Activated CD4-positive, alpha-beta T cell treated with anti-CD3 and anti-CD28 coated beads, Interleukin-2, amount 10 ng/mL, durations not matched to agents 7 days and 5 days (primary cell): ENCODE data around the gene CHKA. TPM values are rescaled to one million over a fixed set of nuclear protein-coding genes. Genes with fewer than 3 reads are reported as not detected.

ENCODE experiments used
- CTCF ChIA-PET: fragments of 350-600 bp; sonication (Branson Sonifier 250); formaldehyde crosslinking; loops from one replicate; lab custom pipeline; 2021; ENCODE audit warnings: antibody characterized with exemption; lab: Charles Lee
- POLR2A ChIA-PET: fragments of 350-600 bp; sonication (Branson Sonifier 250); formaldehyde crosslinking; loops from one replicate; lab custom pipeline; 2021; ENCODE audit warnings: antibody characterized with exemption; lab: Charles Lee
- DNase-seq: peaks from one replicate; pipeline ENCODE4 v3.0.0-alpha.2; 2020
- H3K27ac Mint-ChIP-seq: one replicate; pipeline ENCODE4 v1.8.0; 2021; ENCODE audit warnings: mild to moderate bottlenecking, moderate library complexity, mixed read lengths
- H3K27me3 Mint-ChIP-seq: one replicate; pipeline ENCODE4 v1.8.0; 2021; ENCODE audit warnings: mixed read lengths
- H3K36me3 Mint-ChIP-seq: one replicate; pipeline ENCODE4 v1.8.0; 2021; ENCODE audit warnings: low read depth, mixed read lengths
- H3K4me1 Mint-ChIP-seq: one replicate; pipeline ENCODE4 v1.8.0; 2021; ENCODE audit warnings: mixed read lengths
- H3K4me3 Mint-ChIP-seq: one replicate; pipeline ENCODE4 v1.8.0; 2021; ENCODE audit warnings: mild to moderate bottlenecking, moderate library complexity, mixed read lengths
- H3K9me3 Mint-ChIP-seq: one replicate; pipeline ENCODE4 v1.8.0; 2021; ENCODE audit warnings: mixed read lengths
- total RNA-seq, 2 experiments: library from RNA; stranded (reverse); gene quantifications; one replicate each; pipeline ENCODE4 v1.2.3, GENCODE V29; 2021

CHKA gene
- total RNA-seq, 2 experiments from 2014 or later = 4.5 to 6.3 TPM

DNA sequence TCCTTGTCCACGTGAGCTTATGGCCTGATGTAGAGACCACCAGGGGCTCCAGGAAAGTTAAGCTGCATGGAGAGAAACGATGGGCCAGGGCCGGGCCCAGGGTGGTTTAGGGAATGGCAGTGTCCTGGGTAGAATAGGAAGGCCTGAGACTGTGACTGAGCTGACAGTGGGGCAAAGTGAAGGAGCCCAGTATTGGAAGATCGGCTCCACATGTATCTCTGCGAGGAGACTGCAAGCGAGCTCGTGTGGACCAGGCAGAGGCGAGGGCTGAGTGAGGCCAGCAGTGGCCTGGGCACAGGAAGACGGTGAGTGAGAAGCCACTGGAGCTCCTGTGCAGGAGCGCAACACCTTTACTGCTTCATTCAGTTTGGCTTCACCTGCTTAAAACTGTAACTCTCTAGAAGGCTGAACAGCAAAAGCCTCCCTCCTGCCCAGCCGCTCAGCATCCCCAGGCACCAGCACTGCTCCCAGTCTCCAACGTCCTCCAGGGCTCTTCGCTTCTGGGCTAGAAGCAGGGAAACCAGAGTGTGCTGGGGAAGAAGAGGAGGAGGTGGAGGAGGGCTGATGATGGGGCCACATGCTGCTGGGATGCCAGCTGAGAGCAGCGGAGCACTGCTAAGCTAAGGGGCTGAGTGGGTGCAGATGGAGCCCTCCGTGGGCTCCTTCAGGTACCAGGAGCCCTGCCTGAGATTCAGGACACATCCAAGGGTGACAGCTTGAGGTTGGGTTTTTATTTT is 68.9 kb downstream of the CHKA start:
- ChIA-PET POLR2A (interaction anchor here (0.7 kb wide), 1 partner anchor 19 kb away, joined by 6 read pairs; no protein-coding TSS in a partner anchor), CTCF (interaction anchor here (1.6 kb wide), 1 partner anchor 11 kb away, joined by 4 read pairs; no protein-coding TSS in a partner anchor)
- Mint-ChIP-seq H3K9me3 (no peaks in the 10 kb centered on the region), H3K36me3 (peaks cover 24% of the 10 kb centered on the region), H3K4me1 (no peaks in the 10 kb centered on the region), H3K27ac (peak overlapping the region; percentile 42), H3K27me3 (no peaks in the 10 kb centered on the region), H3K4me3 (no peak overlapping the region)
- DNase-seq = no peak

DNA sequence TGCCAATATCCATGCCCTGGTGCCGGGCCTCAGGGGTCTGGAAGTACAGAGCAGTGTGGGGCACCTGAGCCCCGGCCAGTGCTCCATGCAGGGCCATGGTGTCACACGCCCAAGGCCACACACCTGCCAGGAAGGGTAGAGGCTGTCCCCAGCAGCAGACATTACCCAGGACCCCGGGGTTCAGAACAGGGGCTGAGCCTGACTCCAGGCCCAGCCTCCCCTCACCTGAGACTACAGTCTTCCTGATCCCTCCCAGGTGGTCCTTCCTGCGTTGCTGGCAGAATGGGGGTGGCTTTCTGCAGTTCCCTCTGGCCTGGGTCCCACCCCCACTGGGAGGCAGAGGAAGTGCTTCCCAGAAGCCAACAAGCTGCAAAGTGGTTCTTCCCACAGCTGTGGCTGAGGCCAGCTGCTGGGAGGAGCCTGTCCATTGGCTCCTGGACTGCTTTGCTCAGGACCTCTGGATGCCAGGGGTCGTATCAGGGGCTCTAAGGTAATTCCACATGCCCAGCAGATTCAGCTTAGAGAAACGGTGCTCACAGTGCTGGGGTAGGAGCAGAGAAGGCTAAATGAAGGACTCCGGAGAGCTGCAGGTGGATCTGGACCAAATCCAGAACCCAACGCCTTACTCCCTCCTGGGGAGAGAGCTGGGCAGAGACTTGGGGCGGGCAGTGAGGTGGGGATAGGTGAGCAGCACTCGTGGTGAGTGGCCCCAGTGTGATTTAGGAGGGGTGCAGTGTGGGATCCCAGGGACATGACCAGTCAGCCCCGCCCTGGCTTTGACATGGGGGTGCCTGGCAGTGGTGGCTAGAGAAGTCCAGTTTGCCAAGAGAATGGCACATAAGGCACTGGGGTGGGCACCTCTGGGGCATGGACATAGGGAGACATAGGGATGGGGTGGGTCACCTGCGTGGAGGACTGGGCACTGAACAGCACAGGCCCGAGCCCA is 69.7 kb downstream of the CHKA start:
- Mint-ChIP-seq H3K4me1 (no peaks in the 10 kb centered on the region), H3K27ac (peak overlapping the region; percentile 19), H3K4me3 (no peak overlapping the region), H3K36me3 (peaks cover 24% of the 10 kb centered on the region), H3K27me3 (no peaks in the 10 kb centered on the region), H3K9me3 (no peaks in the 10 kb centered on the region)
- CTCF ChIA-PET = interaction anchor here (1.0 to 1.6 kb wide), 2 partner anchors 10 to 14 kb away, joined by 4 read pairs; no protein-coding TSS in a partner anchor
- POLR2A ChIA-PET = no interaction called here
- no peak for DNase-seq

DNA sequence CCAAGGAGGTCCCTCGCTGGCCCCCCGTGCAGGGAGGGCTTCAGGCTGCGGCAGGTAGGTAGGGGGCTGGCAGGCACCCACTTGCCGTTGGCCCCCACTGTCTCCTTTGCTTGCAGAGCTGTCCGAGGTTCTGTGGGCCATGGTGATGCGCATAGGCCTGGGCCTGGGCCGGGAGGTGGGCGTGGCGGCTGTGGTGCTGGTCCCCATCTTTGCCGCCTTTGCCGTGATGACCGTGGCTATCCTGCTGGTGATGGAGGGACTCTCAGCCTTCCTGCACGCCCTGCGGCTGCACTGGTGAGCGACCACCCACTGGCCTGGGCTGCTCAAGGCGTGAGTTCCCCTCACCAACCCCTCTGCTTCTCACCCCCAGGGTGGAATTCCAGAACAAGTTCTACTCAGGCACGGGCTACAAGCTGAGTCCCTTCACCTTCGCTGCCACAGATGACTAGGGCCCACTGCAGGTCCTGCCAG is 70.8 kb downstream of the CHKA start:
- H3K4me3 Mint-ChIP-seq = no peak overlapping the region
- peaks cover 24% of the 10 kb centered on the region for H3K36me3 Mint-ChIP-seq
- no peaks in the 10 kb centered on the region for H3K27me3 Mint-ChIP-seq
- H3K27ac Mint-ChIP-seq = peak overlapping the region; percentile 54
- CTCF ChIA-PET = interaction anchor here (1.0 kb wide), 1 partner anchor 13 kb away, joined by 4 read pairs; no protein-coding TSS in a partner anchor
- POLR2A ChIA-PET = no interaction called here
- H3K4me1 Mint-ChIP-seq = no peaks in the 10 kb centered on the region
- DNase-seq = no peak
- H3K9me3 Mint-ChIP-seq = no peaks in the 10 kb centered on the region

DNA sequence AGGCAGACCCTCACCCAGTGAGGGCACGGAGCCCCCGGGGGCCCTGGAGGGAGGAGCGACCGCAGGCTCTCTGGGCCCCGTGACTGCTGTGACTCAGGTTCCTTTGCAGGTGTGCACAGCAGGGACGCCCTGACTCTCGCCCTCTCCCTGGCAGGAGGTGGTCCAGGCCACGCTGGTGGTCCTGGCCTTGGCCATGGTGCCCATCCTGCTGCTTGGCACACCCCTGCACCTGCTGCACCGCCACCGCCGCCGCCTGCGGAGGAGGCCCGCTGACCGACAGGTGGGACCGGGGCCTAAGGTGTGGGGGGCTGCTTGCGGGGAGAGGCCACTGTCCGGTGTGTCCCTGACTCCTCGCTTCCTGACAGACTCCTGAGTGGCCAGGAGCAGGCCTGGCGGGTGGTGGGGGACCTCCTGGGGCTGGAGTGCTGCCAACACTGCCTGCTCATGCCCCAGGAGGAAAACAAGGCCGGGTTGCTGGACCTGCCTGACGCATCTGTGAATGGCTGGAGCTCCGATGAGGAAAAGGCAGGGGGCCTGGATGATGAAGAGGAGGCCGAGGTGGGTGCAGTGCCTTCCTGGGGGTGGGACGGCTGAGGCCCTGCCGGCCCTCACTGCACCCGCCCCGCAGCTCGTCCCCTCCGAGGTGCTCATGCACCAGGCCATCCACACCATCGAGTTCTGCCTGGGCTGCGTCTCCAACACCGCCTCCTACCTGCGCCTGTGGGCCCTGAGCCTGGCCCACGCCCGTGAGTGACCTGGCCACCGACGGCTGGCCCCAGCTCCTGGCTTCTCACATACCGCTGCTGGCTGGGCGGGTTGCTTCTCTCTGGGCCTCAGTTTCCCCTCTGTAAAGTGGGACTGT is 71.4 kb downstream of the CHKA start:
- ChIA-PET CTCF (interaction anchor here (1.0 kb wide), 1 partner anchor 12 kb away, joined by 4 read pairs; no protein-coding TSS in a partner anchor), POLR2A (no interaction called here)
- peaks cover 25% of the 10 kb centered on the region for H3K36me3 Mint-ChIP-seq
- H3K27ac Mint-ChIP-seq = no peak overlapping the region
- H3K4me1 Mint-ChIP-seq = no peaks in the 10 kb centered on the region
- DNase-seq = no peak
- H3K4me3 Mint-ChIP-seq = no peak overlapping the region
- H3K27me3 Mint-ChIP-seq = no peaks in the 10 kb centered on the region
- no peaks in the 10 kb centered on the region for H3K9me3 Mint-ChIP-seq

DNA sequence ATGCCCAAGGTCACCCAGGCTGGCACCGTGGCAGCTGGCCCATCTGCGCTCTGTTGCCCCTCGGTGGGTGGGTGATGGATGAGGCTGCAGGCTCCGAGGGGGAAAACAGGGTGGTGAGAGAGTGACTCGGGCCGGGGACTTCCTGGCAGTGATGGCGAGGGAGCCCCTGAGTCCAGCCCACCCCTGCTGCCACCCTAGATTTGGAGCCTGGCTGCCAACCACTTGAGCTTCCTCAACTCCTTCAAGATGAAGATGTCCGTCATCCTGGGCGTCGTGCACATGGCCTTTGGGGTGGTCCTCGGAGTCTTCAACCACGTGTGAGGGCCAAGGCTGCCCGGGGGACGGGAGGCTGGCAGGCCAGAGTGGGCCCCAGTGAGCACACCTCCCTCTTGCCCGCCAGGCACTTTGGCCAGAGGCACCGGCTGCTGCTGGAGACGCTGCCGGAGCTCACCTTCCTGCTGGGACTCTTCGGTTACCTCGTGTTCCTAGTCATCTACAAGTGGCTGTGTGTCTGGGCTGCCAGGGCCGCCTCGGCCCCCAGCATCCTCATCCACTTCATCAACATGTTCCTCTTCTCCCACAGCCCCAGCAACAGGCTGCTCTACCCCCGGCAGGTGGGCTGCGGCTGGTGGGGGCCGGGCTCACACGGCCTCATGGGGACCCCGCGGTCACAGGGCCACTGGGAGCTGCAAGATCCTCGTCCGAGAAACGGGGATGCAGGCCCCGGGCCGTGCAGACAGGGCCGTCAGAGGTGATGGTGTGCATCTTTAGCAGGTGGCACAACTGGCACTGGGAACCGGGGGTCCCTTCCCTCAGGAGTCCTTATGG is 72.3 kb downstream of the CHKA start:
- H3K27me3 Mint-ChIP-seq = no peaks in the 10 kb centered on the region
- no peaks in the 10 kb centered on the region for H3K4me1 Mint-ChIP-seq
- H3K9me3 Mint-ChIP-seq = no peaks in the 10 kb centered on the region
- ChIA-PET POLR2A (no interaction called here), CTCF (no interaction called here)
- no peak overlapping the region for H3K4me3 Mint-ChIP-seq
- DNase-seq = no peak
- no peak overlapping the region for H3K27ac Mint-ChIP-seq
- peaks cover 26% of the 10 kb centered on the region for H3K36me3 Mint-ChIP-seq

DNA sequence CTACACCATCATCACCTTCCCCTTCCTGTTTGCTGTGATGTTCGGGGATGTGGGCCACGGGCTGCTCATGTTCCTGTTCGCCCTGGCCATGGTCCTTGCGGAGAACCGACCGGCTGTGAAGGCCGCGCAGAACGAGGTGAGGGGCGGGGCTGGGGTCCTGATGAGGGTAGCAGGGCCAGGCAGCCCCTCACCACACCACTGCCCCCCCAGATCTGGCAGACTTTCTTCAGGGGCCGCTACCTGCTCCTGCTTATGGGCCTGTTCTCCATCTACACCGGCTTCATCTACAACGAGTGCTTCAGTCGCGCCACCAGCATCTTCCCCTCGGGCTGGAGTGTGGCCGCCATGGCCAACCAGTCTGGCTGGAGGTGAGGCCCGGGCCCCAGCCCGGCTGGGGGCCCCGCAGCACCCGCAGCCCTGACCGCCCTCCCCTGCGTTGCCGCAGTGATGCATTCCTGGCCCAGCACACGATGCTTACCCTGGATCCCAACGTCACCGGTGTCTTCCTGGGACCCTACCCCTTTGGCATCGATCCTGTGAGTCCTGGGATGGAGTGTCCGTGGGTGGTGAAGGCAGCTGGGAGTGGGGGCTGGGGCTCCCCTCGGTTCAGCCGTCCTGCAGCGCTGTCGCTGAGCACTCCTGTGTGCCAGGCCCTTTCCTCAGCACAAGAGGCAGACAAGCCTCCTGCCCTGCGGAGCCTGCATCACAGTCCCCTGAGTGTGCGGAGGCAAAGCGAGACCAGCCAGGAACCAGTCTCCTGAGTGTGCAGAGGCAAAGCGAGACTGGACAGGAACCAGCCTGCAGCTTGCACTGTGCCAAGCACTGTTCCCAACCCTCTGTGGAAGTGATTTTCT is 73.5 kb downstream of the CHKA start:
- Mint-ChIP-seq H3K4me3 (no peak overlapping the region), H3K36me3 (peaks cover 19% of the 10 kb centered on the region), H3K9me3 (no peaks in the 10 kb centered on the region), H3K27ac (no peak overlapping the region), H3K27me3 (no peaks in the 10 kb centered on the region), H3K4me1 (no peaks in the 10 kb centered on the region)
- ChIA-PET POLR2A (interaction anchor here (0.6 kb wide), 1 partner anchor 71 kb away, joined by 3 read pairs; no protein-coding TSS in a partner anchor), CTCF (interaction anchor here (0.6 to 0.7 kb wide), 2 partner anchors 44 to 264 kb away, joined by 3 to 4 read pairs; no protein-coding TSS in a partner anchor)
- no peak for DNase-seq

DNA sequence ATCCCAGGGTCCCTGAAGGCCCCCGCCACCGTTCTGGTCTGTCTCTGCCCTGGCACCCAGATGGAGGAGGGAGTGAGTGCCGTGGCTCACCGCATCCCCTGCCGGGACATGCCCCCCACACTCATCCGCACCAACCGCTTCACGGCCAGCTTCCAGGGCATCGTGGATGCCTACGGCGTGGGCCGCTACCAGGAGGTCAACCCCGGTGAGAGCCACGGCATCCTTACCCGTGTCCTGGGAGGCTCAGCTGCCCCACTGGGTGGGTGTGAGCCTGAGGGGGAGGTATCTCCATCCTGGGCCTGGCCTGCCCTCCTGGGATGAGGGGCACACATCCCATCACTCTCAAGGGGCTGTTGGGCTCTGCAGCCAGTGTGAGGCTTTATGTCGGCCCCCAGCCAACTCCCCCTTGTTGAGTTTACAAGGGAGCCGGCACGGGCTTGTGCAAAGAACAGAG is 76.3 kb downstream of the CHKA start:
- no peak overlapping the region for H3K27ac Mint-ChIP-seq
- ChIA-PET CTCF (no interaction called here), POLR2A (no interaction called here)
- no peaks in the 10 kb centered on the region for H3K27me3 Mint-ChIP-seq
- H3K9me3 Mint-ChIP-seq = no peaks in the 10 kb centered on the region
- no peak for DNase-seq
- no peak overlapping the region for H3K4me3 Mint-ChIP-seq
- H3K4me1 Mint-ChIP-seq = peaks cover 8% of the 10 kb centered on the region
- H3K36me3 Mint-ChIP-seq = peaks cover 2% of the 10 kb centered on the region

DNA sequence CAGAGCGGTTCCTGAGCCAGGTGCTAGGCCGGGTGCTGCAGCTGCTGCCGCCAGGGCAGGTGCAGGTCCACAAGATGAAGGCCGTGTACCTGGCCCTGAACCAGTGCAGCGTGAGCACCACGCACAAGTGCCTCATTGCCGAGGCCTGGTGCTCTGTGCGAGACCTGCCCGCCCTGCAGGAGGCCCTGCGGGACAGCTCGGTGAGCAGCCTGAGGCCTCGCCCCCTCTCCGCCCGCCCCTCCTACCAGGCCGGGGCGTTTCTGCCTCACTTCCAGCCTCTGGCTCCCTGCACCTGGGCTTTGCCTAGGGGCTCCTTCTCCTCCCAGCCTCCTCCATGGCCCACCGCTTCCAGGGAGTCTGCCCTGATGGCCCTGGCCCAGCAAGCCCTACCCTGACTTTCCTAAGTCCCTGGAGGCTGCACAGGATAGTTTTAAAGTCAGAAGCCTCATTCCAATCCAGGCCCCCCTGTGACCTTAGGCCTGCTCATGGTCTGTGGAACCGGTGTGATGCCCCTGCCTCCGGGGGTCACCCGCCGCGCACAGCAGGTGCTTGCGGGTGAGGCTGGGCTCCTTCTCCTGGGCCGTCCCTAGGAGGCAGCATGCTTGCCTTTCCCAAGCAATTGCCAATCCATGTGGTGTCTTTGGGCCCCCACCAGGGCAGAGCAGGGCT is 76.9 kb downstream of the CHKA start:
- POLR2A ChIA-PET = no interaction called here
- H3K27me3 Mint-ChIP-seq = no peaks in the 10 kb centered on the region
- CTCF ChIA-PET = no interaction called here
- peaks cover 3% of the 10 kb centered on the region for H3K36me3 Mint-ChIP-seq
- H3K4me3 Mint-ChIP-seq = no peak overlapping the region
- H3K4me1 Mint-ChIP-seq = peaks cover 8% of the 10 kb centered on the region
- H3K9me3 Mint-ChIP-seq = no peaks in the 10 kb centered on the region
- DNase-seq = no peak
- no peak overlapping the region for H3K27ac Mint-ChIP-seq

DNA sequence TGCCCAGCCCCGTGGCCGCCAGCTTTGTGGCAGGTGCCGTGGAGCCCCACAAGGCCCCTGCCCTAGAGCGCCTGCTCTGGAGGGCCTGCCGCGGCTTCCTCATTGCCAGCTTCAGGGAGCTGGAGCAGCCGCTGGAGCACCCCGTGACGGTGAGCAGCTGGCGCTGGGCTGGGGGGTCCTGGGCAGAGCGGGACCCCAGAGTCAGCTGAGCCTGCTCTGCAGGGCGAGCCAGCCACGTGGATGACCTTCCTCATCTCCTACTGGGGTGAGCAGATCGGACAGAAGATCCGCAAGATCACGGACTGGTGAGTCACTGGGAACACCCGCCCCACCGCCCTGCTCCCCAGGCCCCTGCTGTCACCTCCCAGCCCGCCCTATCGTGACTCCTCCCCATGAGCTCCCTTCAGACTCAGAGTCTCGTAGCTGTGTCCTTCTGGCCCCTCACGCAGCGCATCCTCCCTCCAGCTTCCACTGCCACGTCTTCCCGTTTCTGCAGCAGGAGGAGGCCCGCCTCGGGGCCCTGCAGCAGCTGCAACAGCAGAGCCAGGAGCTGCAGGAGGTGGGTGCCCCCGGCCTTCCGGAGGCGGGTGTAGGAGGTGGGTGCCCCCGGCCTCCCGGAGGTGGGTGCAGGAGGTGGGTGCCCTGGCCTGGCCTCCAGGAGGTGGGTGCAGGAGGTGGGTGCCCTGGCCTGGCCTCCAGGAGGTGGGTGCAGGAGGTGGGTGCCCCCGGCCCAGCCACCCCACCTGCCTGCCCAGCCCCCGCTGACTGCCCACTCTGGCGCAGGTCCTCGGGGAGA is 77.6 kb downstream of the CHKA start:
- no peak for DNase-seq
- no peak overlapping the region for H3K4me3 Mint-ChIP-seq
- no peaks in the 10 kb centered on the region for H3K9me3 Mint-ChIP-seq
- H3K4me1 Mint-ChIP-seq = peaks cover 8% of the 10 kb centered on the region
- H3K27ac Mint-ChIP-seq = no peak overlapping the region
- POLR2A ChIA-PET = no interaction called here
- H3K27me3 Mint-ChIP-seq = no peaks in the 10 kb centered on the region
- peaks cover 4% of the 10 kb centered on the region for H3K36me3 Mint-ChIP-seq
- CTCF ChIA-PET = interaction anchor here (1.0 kb wide), 1 partner anchor 88 kb away, joined by 3 read pairs; no protein-coding TSS in a partner anchor

DNA sequence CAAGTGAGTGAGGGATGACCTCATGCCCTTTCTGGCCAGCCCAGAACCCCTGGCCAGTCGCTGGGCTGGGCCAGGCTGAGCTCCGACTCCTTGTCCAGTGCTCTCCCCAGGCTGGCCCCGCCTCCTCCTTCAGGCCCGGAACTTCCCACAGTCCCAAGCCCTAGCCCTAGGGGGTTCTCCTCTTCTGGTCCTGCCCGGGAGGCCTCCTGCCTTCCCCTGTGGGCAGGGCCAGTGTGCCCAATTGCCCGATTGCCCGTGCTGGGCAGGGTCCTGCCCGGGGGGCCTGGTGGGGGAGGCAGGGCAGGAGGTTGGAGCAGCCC is 78.2 kb downstream of the CHKA start:
- POLR2A ChIA-PET = no interaction called here
- no peak for DNase-seq
- Mint-ChIP-seq H3K36me3 (peaks cover 4% of the 10 kb centered on the region), H3K4me1 (peaks cover 10% of the 10 kb centered on the region), H3K4me3 (no peak overlapping the region), H3K27me3 (no peaks in the 10 kb centered on the region), H3K9me3 (no peaks in the 10 kb centered on the region), H3K27ac (no peak overlapping the region)
- CTCF ChIA-PET = interaction anchor here (1.0 kb wide), 1 partner anchor 88 kb away, joined by 3 read pairs; no protein-coding TSS in a partner anchor
